WTC11 (cell line): Measurements from ENCODE around the gene FRMD8. TPM values are rescaled to one million over a fixed set of nuclear protein-coding genes. Genes with fewer than 3 reads are reported as not detected.

ENCODE experiments used
- ATAC-seq: fragments of 200-7000 bp; cut with Tn5 transposase; 2 replicates; pipeline ENCODE4 v1.10.0; 2021; ENCODE audit warnings: mild to moderate bottlenecking, moderate library complexity
- CTCF ChIA-PET: fragments of 300-600 bp; sonication (Branson Sonifier 250); formaldehyde crosslinking; loops from one replicate; lab custom pipeline; 2021; ENCODE audit warnings: antibody characterized with exemption; lab: Charles Lee
- POLR2A ChIA-PET: fragments of 350-600 bp; sonication (Branson Sonifier 250); formaldehyde crosslinking; loops from one replicate; lab custom pipeline; 2021; ENCODE audit warnings: antibody characterized with exemption; lab: Charles Lee
- DNase-seq: peaks from one replicate; pipeline ENCODE4 v3.0.0; 2021; ENCODE audit warnings: low spot score
- H3K27ac Mint-ChIP-seq: 2 replicates; pipeline ENCODE4 v1.8.0; 2021; ENCODE audit warnings: mixed read lengths
- H3K27me3 Mint-ChIP-seq: 2 replicates; pipeline ENCODE4 v1.8.0; 2021; ENCODE audit warnings: low read depth, mild to moderate bottlenecking, moderate library complexity, mixed read lengths
- H3K36me3 Mint-ChIP-seq: 2 replicates; pipeline ENCODE4 v1.8.0; 2021; ENCODE audit warnings: mixed read lengths
- H3K4me1 Mint-ChIP-seq: 2 replicates; pipeline ENCODE4 v1.8.0; 2022; ENCODE audit warnings: mixed read lengths
- H3K4me3 Mint-ChIP-seq: 2 replicates; pipeline ENCODE4 v1.8.0; 2021; ENCODE audit warnings: mild to moderate bottlenecking, moderate library complexity, mixed read lengths
- H3K9me3 Mint-ChIP-seq: 2 replicates; pipeline ENCODE4 v1.8.0; 2021; ENCODE audit warnings: mixed read lengths
- AR ChIP-seq: fragments of 250-450 bp; sonication (Bioruptor Pico); IDR thresholded peaks from 2 replicates; pipeline ENCODE4 v1.9.0; 2021; ENCODE audit warnings: mild to moderate bottlenecking
- ATF2 ChIP-seq: sonication (generic); formaldehyde crosslinking; IDR thresholded peaks from 2 replicates; pipeline ENCODE4 v1.8.1; 2022; ENCODE audit warnings: low read depth, missing genetic modification reagents, borderline replicate concordance
- CDX4 ChIP-seq: fragments of 250-450 bp; sonication (Bioruptor Pico); IDR thresholded peaks from 2 replicates; pipeline ENCODE4 v1.9.0; 2021; ENCODE audit warnings: moderate library complexity, mild to moderate bottlenecking, inconsistent platforms, borderline replicate concordance
- CREM ChIP-seq: sonication (generic); formaldehyde crosslinking; IDR thresholded peaks from 2 replicates; pipeline ENCODE4 v1.8.1; 2022; ENCODE audit warnings: mild to moderate bottlenecking, missing genetic modification reagents, moderate library complexity
- FOXJ3 ChIP-seq: sonication (generic); formaldehyde crosslinking; IDR thresholded peaks from 2 replicates; pipeline ENCODE4 v1.9.0; 2021; ENCODE audit warnings: missing genetic modification reagents, mild to moderate bottlenecking, borderline replicate concordance
- FOXK1 ChIP-seq: sonication (generic); formaldehyde crosslinking; IDR thresholded peaks from 2 replicates; pipeline ENCODE4 v1.8.0; 2022; ENCODE audit warnings: mild to moderate bottlenecking, moderate library complexity, missing genetic modification reagents
- GTF2I ChIP-seq: fragments of 250-450 bp; sonication (Bioruptor Pico); conservative IDR thresholded peaks from 2 replicates; pipeline ENCODE4 v1.4.0; 2021; ENCODE audit warnings: mild to moderate bottlenecking
- HMGXB4 ChIP-seq: sonication (generic); formaldehyde crosslinking; IDR thresholded peaks from 2 replicates; pipeline ENCODE4 v1.8.1; 2023; ENCODE audit warnings: mild to moderate bottlenecking, moderate library complexity, missing genetic modification reagents
- JAZF1 ChIP-seq: fragments of 250-450 bp; sonication (Bioruptor Pico); IDR thresholded peaks from 2 replicates; pipeline ENCODE4 v1.9.0; 2021; ENCODE audit warnings: moderate library complexity, mild to moderate bottlenecking, inconsistent platforms
- MAX ChIP-seq: sonication (generic); formaldehyde crosslinking; IDR thresholded peaks from 2 replicates; pipeline ENCODE4 v1.8.0; 2022; ENCODE audit warnings: mild to moderate bottlenecking, missing genetic modification reagents
- NR1H2 ChIP-seq: sonication (generic); formaldehyde crosslinking; IDR thresholded peaks from 2 replicates; pipeline ENCODE4 v1.9.0; 2021; ENCODE audit warnings: mild to moderate bottlenecking, moderate library complexity, missing genetic modification reagents
- PREB ChIP-seq: sonication (generic); formaldehyde crosslinking; IDR thresholded peaks from 2 replicates; pipeline ENCODE4 v1.8.1; 2022; ENCODE audit warnings: mild to moderate bottlenecking, missing genetic modification reagents, moderate library complexity, borderline replicate concordance
- RORB ChIP-seq: fragments of 250-450 bp; sonication (Bioruptor Pico); IDR thresholded peaks from 2 replicates; pipeline ENCODE4 v1.9.0; 2021; ENCODE audit warnings: mild to moderate bottlenecking
- SMAD3 ChIP-seq: sonication (generic); formaldehyde crosslinking; IDR thresholded peaks from 2 replicates; pipeline ENCODE4 v1.8.0; 2022; ENCODE audit warnings: missing genetic modification reagents, mild to moderate bottlenecking, borderline replicate concordance
- TEAD1 ChIP-seq: sonication (generic); formaldehyde crosslinking; IDR thresholded peaks from 2 replicates; pipeline ENCODE4 v1.8.0; 2022; ENCODE audit warnings: mild to moderate bottlenecking, missing genetic modification reagents
- ZNF425 ChIP-seq: fragments of 250-450 bp; sonication (Bioruptor Pico); conservative IDR thresholded peaks from 2 replicates; pipeline ENCODE4 v1.9.0; 2021; ENCODE audit warnings: mild to moderate bottlenecking
- ZNF671 ChIP-seq: fragments of 250-450 bp; sonication (Bioruptor Pico); IDR thresholded peaks from 2 replicates; pipeline ENCODE4 v1.8.0; 2021; ENCODE audit warnings: mild to moderate bottlenecking
- total RNA-seq: library from RNA; stranded (reverse); gene quantifications from 3 replicates; pipeline ENCODE4 v1.2.3, GENCODE V29; 2021

Gene FRMD8
- total RNA-seq, 1 experiment from 2014 or later = 23.7 TPM

- peak overlapping the region; percentile 42; the same call in 1 of the 2 replicates for H3K27ac Mint-ChIP-seq
- POLR2A ChIA-PET = interaction anchor here (1.1 kb wide), 1 partner anchor 128 kb away, joined by 4 read pairs; no protein-coding TSS in a partner anchor
- no peaks in the 10 kb centered on the region for H3K36me3 Mint-ChIP-seq
- CTCF ChIA-PET = interaction anchor here (1.1 to 3.5 kb wide), 5 partner anchors 10 to 161 kb away, joined by 3 to 15 read pairs (median 8); no protein-coding TSS in a partner anchor
- no peak for DNase-seq
- no peak for TF ChIP-seq JAZF1 (CRISPR knock-in tag)
- TF ChIP-seq ZNF671 = no peak
- no peak for TF ChIP-seq CDX4 (CRISPR knock-in tag)
- TF ChIP-seq SMAD3 (CRISPR knock-in tag) = no peak
- TF ChIP-seq PREB = no peak
- no peak for TF ChIP-seq GTF2I
- no peak for TF ChIP-seq TEAD1 (CRISPR knock-in tag)
- TF ChIP-seq ZNF425 = no peak
- no peak for TF ChIP-seq CREM (CRISPR knock-in tag)
- TF ChIP-seq FOXJ3 (CRISPR knock-in tag) = no peak
- TF ChIP-seq ATF2 (CRISPR knock-in tag) = no peak
- no peak for TF ChIP-seq MAX
- no peak for TF ChIP-seq HMGXB4
- no peak for TF ChIP-seq RORB (CRISPR knock-in tag)
- no peak for TF ChIP-seq AR
- no peak for TF ChIP-seq NR1H2 (CRISPR knock-in tag)
- no peak for TF ChIP-seq FOXK1 (CRISPR knock-in tag)
- H3K27me3 Mint-ChIP-seq = no peaks in the 10 kb centered on the region
- no peak for ATAC-seq
- H3K4me1 Mint-ChIP-seq = peaks cover 25% of the 10 kb centered on the region
- H3K9me3 Mint-ChIP-seq = no peaks in the 10 kb centered on the region
- H3K4me3 Mint-ChIP-seq = no peak overlapping the region
Measured at GRCh38 chr11:65379698-65380459, 6.6 kb upstream of the FRMD8 start.
